Measurements from ENCODE around the gene KRT86.

DNA sequence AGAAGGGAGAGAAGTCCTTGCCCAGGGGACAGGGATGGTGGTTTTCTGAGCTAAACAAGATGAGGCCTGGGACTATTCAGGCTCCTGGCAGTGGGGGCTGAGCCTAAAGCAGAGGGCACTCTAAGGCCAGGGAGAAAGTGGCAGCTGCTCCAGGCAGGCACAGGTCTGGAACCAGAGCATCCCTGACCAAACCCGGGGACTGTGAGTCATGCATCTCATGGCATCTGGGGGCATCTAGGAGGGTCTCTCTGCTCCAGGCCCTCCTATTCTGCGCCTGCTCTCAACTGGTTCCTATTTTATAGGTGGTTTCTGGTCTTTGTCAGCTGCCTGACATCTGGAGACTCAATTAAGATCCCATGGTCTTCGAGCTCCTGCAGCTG lies 29.8 kb upstream of the KRT86 start:
- TF ChIP-seq, protein P1, sequence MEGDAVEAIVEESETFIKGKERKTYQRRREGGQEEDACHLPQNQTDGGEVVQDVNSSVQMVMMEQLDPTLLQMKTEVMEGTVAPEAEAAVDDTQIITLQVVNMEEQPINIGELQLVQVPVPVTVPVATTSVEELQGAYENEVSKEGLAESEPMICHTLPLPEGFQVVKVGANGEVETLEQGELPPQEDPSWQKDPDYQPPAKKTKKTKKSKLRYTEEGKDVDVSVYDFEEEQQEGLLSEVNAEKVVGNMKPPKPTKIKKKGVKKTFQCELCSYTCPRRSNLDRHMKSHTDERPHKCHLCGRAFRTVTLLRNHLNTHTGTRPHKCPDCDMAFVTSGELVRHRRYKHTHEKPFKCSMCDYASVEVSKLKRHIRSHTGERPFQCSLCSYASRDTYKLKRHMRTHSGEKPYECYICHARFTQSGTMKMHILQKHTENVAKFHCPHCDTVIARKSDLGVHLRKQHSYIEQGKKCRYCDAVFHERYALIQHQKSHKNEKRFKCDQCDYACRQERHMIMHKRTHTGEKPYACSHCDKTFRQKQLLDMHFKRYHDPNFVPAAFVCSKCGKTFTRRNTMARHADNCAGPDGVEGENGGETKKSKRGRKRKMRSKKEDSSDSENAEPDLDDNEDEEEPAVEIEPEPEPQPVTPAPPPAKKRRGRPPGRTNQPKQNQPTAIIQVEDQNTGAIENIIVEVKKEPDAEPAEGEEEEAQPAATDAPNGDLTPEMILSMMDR (IDR thresholded peaks at IDR 0.05; ENCODE audit: low read length) = no peak
- TF ChIP-seq EZH2 (optimal IDR thresholded peaks at IDR 0.05; ENCODE audit: low read depth, low read length) (no peak), EZH2phosphoT487 (IDR thresholded peaks at IDR 0.05; ENCODE audit: low read length) (no peak)

Measured in MM.1S (cell line).